ENCODE data around the gene CCDC7.
"Not testable (repeated sequence)": the region's sequence is repeated elsewhere in the genome, so short reads cannot be mapped to it uniquely, and the experiment has no call there.

CCDC7 gene

GRCh38 chr10:32738958-32739357, 293.0 kb downstream of the CCDC7 start:
- H3K9me3 Mint-ChIP-seq, result peaks cover 19% of the 10 kb centered on the region
- H3K36me3 Mint-ChIP-seq (ENCODE audit: low read depth), result no peaks in the 10 kb centered on the region

GRCh38 chr10:32744321-32744720, 298.4 kb downstream of the CCDC7 start:
- Mint-ChIP-seq H3K36me3 (ENCODE audit: low read depth) (peaks cover 9% of the 10 kb centered on the region), H3K27ac (no peak overlapping the region), H3K9me3 (peaks cover 20% of the 10 kb centered on the region), H3K4me3 (no peak overlapping the region), H3K27me3 (ENCODE audit: low read depth) (no peaks in the 10 kb centered on the region), H3K4me1 (no peaks in the 10 kb centered on the region)
- TF ChIP-seq CTCF (IDR thresholded peaks at IDR 0.05; ENCODE audit: unreplicated experiment in 3 of 3), result no peak

More at GRCh38 chr10:32738958-32739357, 293.0 kb downstream of the CCDC7 start:
- H3K27ac Mint-ChIP-seq, result no peak overlapping the region
- no peaks in the 10 kb centered on the region for H3K4me1 Mint-ChIP-seq
- no peak overlapping the region for H3K4me3 Mint-ChIP-seq
- H3K27me3 Mint-ChIP-seq (ENCODE audit: low read depth), result no peaks in the 10 kb centered on the region
- no peak for TF ChIP-seq CTCF (IDR thresholded peaks at IDR 0.05; ENCODE audit: unreplicated experiment in 3 of 3)

GRCh38 chr10:32746869-32747268, 300.9 kb downstream of the CCDC7 start:
- Mint-ChIP-seq H3K27me3 (ENCODE audit: low read depth) (no peaks in the 10 kb centered on the region), H3K4me3 (no peak overlapping the region), H3K36me3 (ENCODE audit: low read depth) (peaks cover 9% of the 10 kb centered on the region), H3K27ac (no peak overlapping the region), H3K4me1 (no peaks in the 10 kb centered on the region), H3K9me3 (peaks cover 17% of the 10 kb centered on the region)
- TF ChIP-seq CTCF (IDR thresholded peaks at IDR 0.05; ENCODE audit: unreplicated experiment in 3 of 3), result no peak

- no peak overlapping the region for H3K27ac Mint-ChIP-seq
- no peak overlapping the region for H3K4me3 Mint-ChIP-seq
- H3K27me3 Mint-ChIP-seq (ENCODE audit: low read depth), result no peaks in the 10 kb centered on the region
- H3K9me3 Mint-ChIP-seq, result peaks cover 14% of the 10 kb centered on the region
- TF ChIP-seq CTCF (IDR thresholded peaks at IDR 0.05; ENCODE audit: unreplicated experiment in 3 of 3), result no peak
- H3K4me1 Mint-ChIP-seq, result no peaks in the 10 kb centered on the region
- peaks cover 6% of the 10 kb centered on the region for H3K36me3 Mint-ChIP-seq (ENCODE audit: low read depth)
These were observed 305.6 kb downstream of the CCDC7 start for GRCh38 chr10:32751582-32751981.

GRCh38 chr10:32754900-32755299, 309.0 kb downstream of the CCDC7 start:
- not testable (repeated sequence) for H3K27me3 Mint-ChIP-seq (ENCODE audit: low read depth); H3K4me3 Mint-ChIP-seq; H3K36me3 Mint-ChIP-seq (ENCODE audit: low read depth); H3K4me1 Mint-ChIP-seq; H3K27ac Mint-ChIP-seq
- peaks cover 24% of the 10 kb centered on the region for H3K9me3 Mint-ChIP-seq

- Mint-ChIP-seq H3K9me3 (peaks cover 29% of the 10 kb centered on the region), H3K4me1 (no peaks in the 10 kb centered on the region), H3K27ac (no peak overlapping the region), H3K36me3 (ENCODE audit: low read depth) (peaks cover 6% of the 10 kb centered on the region), H3K27me3 (ENCODE audit: low read depth) (no peaks in the 10 kb centered on the region), H3K4me3 (no peak overlapping the region)
- no peak for TF ChIP-seq CTCF (IDR thresholded peaks at IDR 0.05; ENCODE audit: unreplicated experiment in 3 of 3)
These were observed 325.3 kb downstream of the CCDC7 start for GRCh38 chr10:32771217-32771616.
